Measurements from ENCODE around the gene PCSK2.

The PCSK2 gene

GRCh38 chr20:17334932-17335331 is 108.1 kb downstream of the PCSK2 start:
- DNase-seq (ENCODE audit: low read depth), result no peak

GRCh38 chr20:17339000-17339399 is 112.2 kb downstream of the PCSK2 start:
- no peak for DNase-seq (ENCODE audit: low read depth)

- no peak for DNase-seq (ENCODE audit: low read depth)
These were observed 116.3 kb downstream of the PCSK2 start for GRCh38 chr20:17343091-17343490.

DNA sequence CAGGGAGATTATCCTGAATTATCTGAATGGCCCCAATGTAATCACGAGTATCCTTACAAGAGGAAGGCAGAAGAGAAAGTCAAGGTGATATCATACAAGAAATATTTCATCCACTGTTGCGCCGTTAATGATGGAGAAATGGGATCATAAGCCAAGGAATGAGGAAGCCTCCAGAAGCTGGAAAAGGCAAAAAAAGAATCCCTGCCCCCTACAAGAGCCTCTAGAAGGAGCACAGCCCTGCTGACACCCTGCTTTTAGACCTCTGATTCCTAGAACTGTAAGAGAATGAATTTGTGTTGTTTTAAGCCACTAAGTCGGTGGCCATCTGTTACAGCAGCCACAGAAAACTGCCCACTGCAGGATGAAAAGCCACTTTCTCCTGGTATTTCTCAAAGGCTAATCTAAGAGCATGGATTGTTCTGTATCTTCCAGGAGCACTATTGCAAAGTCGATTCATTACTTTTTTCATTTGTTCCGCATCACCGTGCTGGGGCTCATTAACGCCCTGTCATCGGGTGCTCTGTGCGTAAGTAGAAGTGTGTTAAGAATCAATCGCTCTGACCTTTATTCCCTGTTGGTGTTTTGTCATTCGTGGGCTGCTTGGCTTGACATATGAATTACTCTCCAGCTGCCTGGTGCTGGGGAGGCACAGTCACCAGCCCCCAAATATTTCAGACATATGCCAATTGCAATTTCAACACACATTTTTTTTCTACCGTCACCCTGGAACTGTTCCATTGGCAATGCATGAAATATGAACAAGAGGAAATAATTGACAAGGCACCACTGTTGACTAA is 117.0 kb downstream of the PCSK2 start:
- no peak for DNase-seq (ENCODE audit: low read depth)

GRCh38 chr20:17344790-17345189 is 118.0 kb downstream of the PCSK2 start:
- DNase-seq (ENCODE audit: low read depth), result no peak

- DNase-seq (ENCODE audit: low read depth), result no peak
These were observed 118.5 kb downstream of the PCSK2 start for GRCh38 chr20:17345321-17345720.

DNA sequence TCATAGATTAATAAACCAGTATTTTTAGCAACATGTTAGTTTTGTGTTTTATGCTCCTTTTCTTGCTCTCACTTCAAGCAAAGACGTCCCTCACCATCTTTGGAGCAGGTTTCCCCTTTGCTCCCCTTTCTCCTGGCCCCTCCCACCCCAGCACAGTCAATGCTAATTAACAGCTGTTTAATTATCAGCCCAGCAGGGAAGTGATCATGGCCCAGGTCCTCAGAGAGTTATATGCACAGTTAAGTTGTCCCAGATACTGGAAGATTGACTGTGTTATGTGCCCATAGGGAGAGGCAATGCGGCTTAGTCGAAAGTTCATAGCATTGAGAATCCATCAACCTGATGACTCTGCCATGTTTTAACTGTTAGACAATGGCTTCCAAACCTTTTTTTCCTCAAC is 123.5 kb downstream of the PCSK2 start:
- no peak for DNase-seq (ENCODE audit: low read depth)

GRCh38 chr20:17357238-17357637 is 130.4 kb downstream of the PCSK2 start:
- DNase-seq (ENCODE audit: low read depth), result no peak

DNA sequence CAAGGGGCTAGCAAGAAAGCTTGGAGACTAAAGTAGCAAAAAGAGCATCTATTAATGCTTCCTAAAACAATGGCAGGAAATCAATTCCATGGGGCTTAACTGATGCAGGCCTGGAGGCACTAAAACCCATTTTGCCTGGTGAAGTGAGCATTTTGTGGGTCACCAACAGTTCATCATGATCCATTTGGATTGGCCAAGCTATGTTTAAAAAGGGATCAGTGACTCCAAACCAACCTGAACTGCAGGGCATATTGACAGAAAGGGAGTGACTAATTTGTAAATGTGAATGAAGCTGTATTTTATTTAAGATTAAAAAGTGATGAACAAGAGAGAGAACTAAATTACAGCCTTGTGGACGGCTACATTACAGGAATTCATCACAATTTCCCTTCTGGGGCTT is 132.0 kb downstream of the PCSK2 start:
- DNase-seq (ENCODE audit: low read depth), result no peak

DNA sequence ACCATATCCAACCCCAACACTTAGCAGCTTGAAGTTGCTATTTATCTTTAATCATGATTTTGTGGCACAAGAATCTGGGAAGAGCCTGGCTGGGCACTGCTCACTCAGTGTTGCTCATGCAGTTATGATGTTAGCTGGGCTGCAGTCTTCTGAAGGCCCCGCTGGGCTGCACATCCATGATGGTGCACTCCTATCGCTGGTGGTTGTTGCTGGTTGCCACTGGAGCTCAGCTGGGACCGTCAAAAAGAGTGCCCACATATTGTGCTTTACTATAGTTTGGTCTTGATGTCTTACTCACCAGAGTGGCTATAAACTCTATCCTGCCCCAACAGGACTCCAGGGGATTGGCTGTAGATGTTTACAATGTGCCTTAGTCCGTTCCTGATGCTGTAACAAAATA is 137.8 kb downstream of the PCSK2 start:
- DNase-seq (ENCODE audit: low read depth), result no peak

DNA sequence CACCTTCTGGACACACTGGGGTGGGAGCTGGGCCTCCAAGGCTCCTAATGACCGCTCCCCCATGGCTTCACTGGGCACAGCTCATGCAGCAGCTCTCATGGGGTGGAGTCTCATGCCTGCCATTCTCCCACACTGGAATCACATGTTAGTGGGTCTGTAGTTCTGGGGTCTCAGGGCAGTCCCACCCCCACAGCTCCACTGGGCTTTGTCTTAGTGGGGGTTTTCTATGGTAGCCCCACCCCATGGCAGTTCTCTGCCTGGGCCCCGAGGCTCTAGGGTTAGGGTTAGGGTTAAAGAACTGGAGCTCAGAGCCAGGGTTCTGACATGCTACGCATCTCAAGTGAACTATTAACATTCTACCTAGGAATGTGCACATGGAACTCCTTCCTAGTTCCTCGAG is 139.0 kb downstream of the PCSK2 start:
- no peak for DNase-seq (ENCODE audit: low read depth)

DNA sequence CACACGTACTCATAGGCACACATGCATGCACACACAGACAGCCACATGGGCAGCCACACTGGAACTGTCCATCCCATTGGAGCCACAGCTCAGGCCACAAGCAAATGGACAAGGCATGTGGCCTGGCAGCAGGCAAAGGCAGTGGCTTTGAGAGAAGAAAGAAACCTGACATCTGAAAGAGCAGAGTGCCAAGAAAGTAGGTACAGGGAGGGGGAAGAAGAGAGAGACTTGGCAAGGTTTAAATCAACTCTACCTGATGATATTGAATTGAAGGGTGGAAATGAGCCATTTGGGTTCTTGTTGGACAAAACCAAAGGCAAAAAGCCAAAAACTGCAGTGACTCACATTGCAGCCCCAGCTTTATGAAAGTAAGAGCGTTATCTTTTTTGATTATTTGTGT is 142.7 kb downstream of the PCSK2 start:
- no peak for DNase-seq (ENCODE audit: low read depth)

- no peak for DNase-seq (ENCODE audit: low read depth)
These were observed 146.1 kb downstream of the PCSK2 start for GRCh38 chr20:17372806-17373440.

GRCh38 chr20:17374086-17374485 is 147.2 kb downstream of the PCSK2 start:
- no peak for DNase-seq (ENCODE audit: low read depth)

DNA sequence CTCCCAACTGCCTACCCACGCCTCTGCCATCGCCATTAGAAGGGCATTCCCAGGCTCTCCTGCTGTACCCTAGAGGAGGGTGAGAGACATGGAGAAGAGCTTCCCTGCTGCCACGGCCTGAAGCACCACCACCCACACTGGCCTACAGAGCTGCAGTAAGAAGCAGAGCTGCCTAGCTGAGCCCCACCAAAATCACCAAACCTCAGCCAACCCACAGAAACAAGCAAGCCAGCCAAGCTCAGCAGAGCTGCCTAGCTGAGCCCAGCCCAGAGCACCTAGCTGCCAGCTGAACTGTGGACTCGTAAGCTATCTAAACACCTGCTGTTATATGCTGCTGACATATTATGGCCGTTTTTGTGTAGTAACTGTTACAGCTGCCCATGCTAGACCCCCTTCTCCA is 149.2 kb downstream of the PCSK2 start:
- no peak for DNase-seq (ENCODE audit: low read depth)

GRCh38 chr20:17377231-17377630 is 150.4 kb downstream of the PCSK2 start:
- no peak for DNase-seq (ENCODE audit: low read depth)

- DNase-seq (ENCODE audit: low read depth), result no peak
These were observed 152.8 kb downstream of the PCSK2 start for GRCh38 chr20:17379651-17380050.

- DNase-seq (ENCODE audit: low read depth), result no peak
These were observed 154.0 kb downstream of the PCSK2 start for GRCh38 chr20:17380801-17381200.

DNA sequence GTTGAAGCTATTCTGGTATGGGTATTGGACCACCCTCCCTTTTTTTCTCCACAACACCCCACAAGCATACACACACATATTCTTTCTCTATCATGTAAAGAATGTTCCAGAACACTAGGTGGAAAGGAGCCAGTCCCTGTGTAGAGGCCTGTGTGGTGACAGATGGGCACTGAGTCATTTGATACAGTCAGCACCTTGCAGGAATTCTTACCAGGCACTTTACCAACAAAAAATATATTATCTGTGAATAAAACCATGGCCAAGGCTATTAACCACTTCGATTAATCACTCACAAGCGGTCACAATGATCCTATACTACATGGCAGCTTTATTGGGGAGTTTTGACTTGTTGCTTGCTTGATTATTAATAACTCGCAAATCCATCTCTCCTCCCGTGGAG is 154.9 kb downstream of the PCSK2 start:
- DNase-seq (ENCODE audit: low read depth), result no peak

GRCh38 chr20:17385798-17386197 is 159.0 kb downstream of the PCSK2 start:
- DNase-seq (ENCODE audit: low read depth), result no peak

- DNase-seq (ENCODE audit: low read depth), result no peak
These were observed 163.8 kb downstream of the PCSK2 start for GRCh38 chr20:17390655-17391054.

DNA sequence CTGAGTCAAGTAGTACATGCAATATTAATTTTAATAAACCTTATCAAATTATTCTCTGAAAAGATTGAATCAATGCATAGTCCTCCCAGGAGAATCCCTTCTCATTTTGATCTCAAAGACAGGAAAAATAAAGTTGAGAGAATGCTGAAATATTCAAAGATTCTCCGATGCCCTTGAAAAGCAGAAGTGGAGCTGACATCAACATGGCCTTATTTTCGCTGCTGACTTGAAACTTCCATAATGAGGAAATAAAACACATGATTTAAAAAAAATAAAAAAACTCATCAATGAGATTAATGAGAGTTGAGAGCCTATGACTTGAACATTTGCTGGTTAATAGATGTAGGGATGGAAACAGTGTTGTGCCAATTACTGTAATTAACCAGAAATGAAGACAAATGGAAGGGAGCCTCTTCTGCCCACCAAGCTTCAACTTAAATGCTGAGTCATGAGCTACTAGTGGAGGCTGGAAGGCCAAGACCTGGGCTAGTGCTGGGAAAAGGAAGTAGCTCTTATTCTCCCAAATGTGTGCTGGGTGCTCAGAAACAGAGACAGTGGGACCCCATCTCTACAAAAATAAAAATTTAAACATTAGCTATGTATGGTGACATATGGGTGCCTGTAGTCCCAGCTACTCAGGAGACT is 164.4 kb downstream of the PCSK2 start:
- DNase-seq (ENCODE audit: low read depth), result no peak

DNA sequence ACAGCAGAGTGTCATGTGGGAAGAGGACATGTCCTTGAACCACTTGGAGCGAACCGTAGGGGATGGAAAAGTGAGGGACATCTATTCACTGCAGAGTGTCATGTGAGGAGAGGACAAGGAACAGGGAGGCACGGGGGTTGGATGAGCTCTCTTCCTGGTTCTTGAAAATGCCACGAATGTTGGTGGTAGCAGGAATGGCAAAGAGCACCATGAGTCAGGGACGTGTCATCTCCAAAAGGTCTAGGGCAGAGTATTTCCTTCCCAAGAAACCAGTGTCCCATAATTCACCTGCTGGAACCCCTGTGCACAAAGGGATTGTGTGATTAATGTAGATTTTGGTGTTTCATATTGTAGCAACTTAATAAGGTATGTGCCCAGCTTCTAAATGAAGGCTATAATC is 167.6 kb downstream of the PCSK2 start:
- DNase-seq (ENCODE audit: low read depth), result no peak
